ENCODE measurements around the gene EFHC1. TPM values are rescaled to one million over a fixed set of nuclear protein-coding genes. Genes with fewer than 3 reads are reported as not detected.
A peak's percentile ranks its signal among the peaks of the same experiment; 100 is the strongest.

The EFHC1 gene
- total and polyA plus RNA-seq, 2 of the 13 experiments (the other 11 are each of a cell fraction or from before 2014, with no cell fraction given), result 23.4 to 29.5 TPM

DNA sequence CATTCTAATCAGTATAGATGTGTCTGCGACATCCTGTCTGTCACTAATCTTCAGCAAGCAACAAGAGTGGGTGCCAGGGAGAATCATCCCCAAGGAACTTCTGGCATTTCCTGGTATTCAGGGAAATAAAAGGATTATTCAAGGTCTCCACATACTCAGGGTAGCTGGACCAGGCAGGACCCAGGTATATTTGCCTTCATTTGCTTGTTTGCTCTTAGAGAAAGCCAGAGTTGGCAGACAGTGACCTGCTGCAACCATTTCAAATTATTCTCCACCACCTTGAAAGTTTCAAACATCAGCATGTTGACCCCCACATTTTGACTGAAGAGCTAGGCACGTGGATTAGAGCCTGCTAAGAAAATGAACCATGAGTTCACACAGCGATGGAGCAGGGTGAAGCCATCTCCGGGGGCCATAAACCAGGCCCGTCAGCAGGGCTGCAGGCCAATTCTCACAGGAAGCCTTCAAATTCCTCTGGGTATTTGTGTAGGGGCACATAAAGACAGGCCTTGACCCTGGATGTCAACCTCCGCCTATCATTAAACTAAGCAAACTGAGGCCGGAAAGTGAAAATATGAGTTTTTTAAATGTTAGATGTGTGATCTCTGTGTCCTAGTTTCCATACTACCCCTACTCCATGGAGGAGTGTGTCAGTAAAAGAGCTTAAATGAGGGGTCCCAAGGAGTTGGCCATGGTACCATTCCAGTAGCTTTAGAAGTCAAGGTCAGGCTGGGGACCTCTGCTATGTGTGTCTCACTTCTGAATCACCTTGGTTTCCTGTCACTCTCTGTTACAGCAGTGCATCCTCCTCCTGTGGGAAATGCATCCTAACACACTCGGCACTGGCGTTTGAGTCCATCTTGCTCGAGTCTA, 123.8 kb downstream of the EFHC1 start (continued):
- TF ChIP-seq PCBP1 (IDR thresholded peaks at IDR 0.05; ENCODE audit: borderline replicate concordance, low read depth, low read length) (no peak), TBX3 (IDR thresholded peaks at IDR 0.05; ENCODE audit: borderline replicate concordance) (0 out of 2 replicates have a peak, but pooled peaks have one; percentile 12), YEATS2 (CRISPR knock-in tag; IDR thresholded peaks at IDR 0.05; ENCODE audit: borderline replicate concordance) (peak; percentile 60; the same call in 1 of the 2 replicates), ISX (CRISPR knock-in tag; conservative IDR thresholded peaks at IDR 0.05) (no peak), ZNF556 (CRISPR knock-in tag; IDR thresholded peaks at IDR 0.05; ENCODE audit: borderline replicate concordance) (peak; percentile 75; the same call in 1 of the 2 replicates), SATB2 (CRISPR knock-in tag; IDR thresholded peaks at IDR 0.05) (0 out of 2 replicates have a peak, but pooled peaks have one; percentile 44), MLLT10 (CRISPR knock-in tag; IDR thresholded peaks at IDR 0.05) (no peak), ZNF761 (CRISPR knock-in tag; conservative IDR thresholded peaks at IDR 0.05) (peak; percentile 87; the same call in 1 of the 2 replicates), MTA1 (CRISPR knock-in tag; IDR thresholded peaks at IDR 0.05; ENCODE audit: borderline replicate concordance) (peak; percentile 84), KMT2B (CRISPR knock-in tag; IDR thresholded peaks at IDR 0.05) (peak; percentile 77), KLF12 (CRISPR knock-in tag; IDR thresholded peaks at IDR 0.05; ENCODE audit: borderline replicate concordance) (no peak), ZNF589 (CRISPR knock-in tag; conservative IDR thresholded peaks at IDR 0.05) (no peak), ZNF101 (CRISPR knock-in tag; IDR thresholded peaks at IDR 0.05; ENCODE audit: borderline replicate concordance, low read depth) (no peak), ZNF337 (CRISPR knock-in tag; IDR thresholded peaks at IDR 0.05; ENCODE audit: borderline replicate concordance, low read depth) (no peak), ZNF644 (CRISPR knock-in tag; IDR thresholded peaks at IDR 0.05; ENCODE audit: low read depth) (peak; percentile 39), NFATC3 (CRISPR knock-in tag; IDR thresholded peaks at IDR 0.05) (no peak), PITX1 (CRISPR knock-in tag; IDR thresholded peaks at IDR 0.05) (peak; percentile 89), PRPF4 (IDR thresholded peaks at IDR 0.05; ENCODE audit: low read depth, low read length, poor library complexity, severe bottlenecking) (no peak), SIN3A (IDR thresholded peaks at IDR 0.05; ENCODE audit: borderline replicate concordance, low read depth, low read length) (0 out of 2 replicates have a peak, but pooled peaks have one; percentile 44)
- TF ChIP-seq, protein P1, sequence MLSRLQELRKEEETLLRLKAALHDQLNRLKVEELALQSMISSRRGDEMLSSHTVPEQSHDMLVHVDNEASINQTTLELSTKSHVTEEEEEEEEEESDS (CRISPR knock-in tag; IDR thresholded peaks at IDR 0.05; ENCODE audit: borderline replicate concordance), result no peak
- TF ChIP-seq, protein P2, sequence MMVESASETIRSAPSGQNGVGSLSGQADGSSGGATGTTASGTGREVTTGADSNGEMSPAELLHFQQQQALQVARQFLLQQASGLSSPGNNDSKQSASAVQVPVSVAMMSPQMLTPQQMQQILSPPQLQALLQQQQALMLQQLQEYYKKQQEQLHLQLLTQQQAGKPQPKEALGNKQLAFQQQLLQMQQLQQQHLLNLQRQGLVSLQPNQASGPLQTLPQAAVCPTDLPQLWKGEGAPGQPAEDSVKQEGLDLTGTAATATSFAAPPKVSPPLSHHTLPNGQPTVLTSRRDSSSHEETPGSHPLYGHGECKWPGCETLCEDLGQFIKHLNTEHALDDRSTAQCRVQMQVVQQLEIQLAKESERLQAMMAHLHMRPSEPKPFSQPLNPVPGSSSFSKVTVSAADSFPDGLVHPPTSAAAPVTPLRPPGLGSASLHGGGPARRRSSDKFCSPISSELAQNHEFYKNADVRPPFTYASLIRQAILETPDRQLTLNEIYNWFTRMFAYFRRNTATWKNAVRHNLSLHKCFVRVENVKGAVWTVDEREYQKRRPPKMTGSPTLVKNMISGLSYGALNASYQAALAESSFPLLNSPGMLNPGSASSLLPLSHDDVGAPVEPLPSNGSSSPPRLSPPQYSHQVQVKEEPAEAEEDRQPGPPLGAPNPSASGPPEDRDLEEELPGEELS (CRISPR knock-in tag; IDR thresholded peaks at IDR 0.05), result peak; percentile 90
- TF ChIP-seq, protein P3, sequence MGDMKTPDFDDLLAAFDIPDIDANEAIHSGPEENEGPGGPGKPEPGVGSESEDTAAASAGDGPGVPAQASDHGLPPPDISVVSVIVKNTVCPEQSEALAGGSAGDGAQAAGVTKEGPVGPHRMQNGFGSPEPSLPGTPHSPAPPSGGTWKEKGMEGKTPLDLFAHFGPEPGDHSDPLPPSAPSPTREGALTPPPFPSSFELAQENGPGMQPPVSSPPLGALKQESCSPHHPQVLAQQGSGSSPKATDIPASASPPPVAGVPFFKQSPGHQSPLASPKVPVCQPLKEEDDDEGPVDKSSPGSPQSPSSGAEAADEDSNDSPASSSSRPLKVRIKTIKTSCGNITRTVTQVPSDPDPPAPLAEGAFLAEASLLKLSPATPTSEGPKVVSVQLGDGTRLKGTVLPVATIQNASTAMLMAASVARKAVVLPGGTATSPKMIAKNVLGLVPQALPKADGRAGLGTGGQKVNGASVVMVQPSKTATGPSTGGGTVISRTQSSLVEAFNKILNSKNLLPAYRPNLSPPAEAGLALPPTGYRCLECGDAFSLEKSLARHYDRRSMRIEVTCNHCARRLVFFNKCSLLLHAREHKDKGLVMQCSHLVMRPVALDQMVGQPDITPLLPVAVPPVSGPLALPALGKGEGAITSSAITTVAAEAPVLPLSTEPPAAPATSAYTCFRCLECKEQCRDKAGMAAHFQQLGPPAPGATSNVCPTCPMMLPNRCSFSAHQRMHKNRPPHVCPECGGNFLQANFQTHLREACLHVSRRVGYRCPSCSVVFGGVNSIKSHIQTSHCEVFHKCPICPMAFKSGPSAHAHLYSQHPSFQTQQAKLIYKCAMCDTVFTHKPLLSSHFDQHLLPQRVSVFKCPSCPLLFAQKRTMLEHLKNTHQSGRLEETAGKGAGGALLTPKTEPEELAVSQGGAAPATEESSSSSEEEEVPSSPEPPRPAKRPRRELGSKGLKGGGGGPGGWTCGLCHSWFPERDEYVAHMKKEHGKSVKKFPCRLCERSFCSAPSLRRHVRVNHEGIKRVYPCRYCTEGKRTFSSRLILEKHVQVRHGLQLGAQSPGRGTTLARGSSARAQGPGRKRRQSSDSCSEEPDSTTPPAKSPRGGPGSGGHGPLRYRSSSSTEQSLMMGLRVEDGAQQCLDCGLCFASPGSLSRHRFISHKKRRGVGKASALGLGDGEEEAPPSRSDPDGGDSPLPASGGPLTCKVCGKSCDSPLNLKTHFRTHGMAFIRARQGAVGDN (CRISPR knock-in tag; IDR thresholded peaks at IDR 0.05), result peak; percentile 63; the same call in 1 of the 2 replicates
- TF ChIP-seq, protein P4, sequence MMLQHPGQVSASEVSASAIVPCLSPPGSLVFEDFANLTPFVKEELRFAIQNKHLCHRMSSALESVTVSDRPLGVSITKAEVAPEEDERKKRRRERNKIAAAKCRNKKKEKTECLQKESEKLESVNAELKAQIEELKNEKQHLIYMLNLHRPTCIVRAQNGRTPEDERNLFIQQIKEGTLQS (CRISPR knock-in tag; IDR thresholded peaks at IDR 0.05), result peak; percentile 71
